Spleen (tissue), 11 donors: ENCODE measurements around the gene AK3. TPM values are rescaled to one million over a fixed set of nuclear protein-coding genes. Genes with fewer than 3 reads are reported as not detected.

Experiments used
- DNase-seq: peaks from one replicate; pipeline ENCODE4 v3.0.0-alpha.2; 2020
- H3K27ac ChIP-seq, 8 donors: fragments of 200-600 bp; sonication (generic) in 7 of 8; 1 replicate in 4 of 8; 2 replicates in 4 of 8; pipeline versions ENCODE4 v1.5.0 to v1.8.0; 2016 to 2021; ENCODE audit warnings: inconsistent platforms in 4 of 8, mild to moderate bottlenecking in 4 of 8, moderate library complexity in 1 of 8
- H3K27me3 ChIP-seq, 7 donors: fragments of 200-600 bp; sonication (generic) in 6 of 7; replicated peaks in 1 of 7; 1 replicate in 4 of 7; 2 replicates in 3 of 7; pipeline versions ENCODE4 v1.5.0 to v1.8.0; 2016 to 2021; ENCODE audit warnings: inconsistent platforms in 3 of 7, mild to moderate bottlenecking in 1 of 7
- H3K36me3 ChIP-seq, 6 donors: fragments of 200-600 bp; sonication (generic) in 5 of 6; 1 replicate in 4 of 6; 2 replicates in 2 of 6; pipeline versions ENCODE4 v1.5.0 to v1.8.0; 2016 to 2021; ENCODE audit warnings: inconsistent platforms in 2 of 6
- H3K4me1 ChIP-seq, 6 donors: fragments of 200-600 bp; sonication (generic) in 5 of 6; 1 replicate in 3 of 6; 2 replicates in 3 of 6; pipeline versions ENCODE4 v1.5.0 to v1.8.0; 2016 to 2021; ENCODE audit warnings: inconsistent platforms in 3 of 6
- H3K4me3 ChIP-seq, 8 donors: fragments of 200-600 bp; sonication (generic) in 7 of 8; 1 replicate in 4 of 8; 2 replicates in 4 of 8; pipeline versions ENCODE4 v1.5.0 to v1.8.0; 2016 to 2021; ENCODE audit warnings: inconsistent platforms in 4 of 8, mild to moderate bottlenecking in 4 of 8, moderate library complexity in 2 of 8
- H3K9me3 ChIP-seq, 8 donors: fragments of 200-600 bp; sonication (generic) in 7 of 8; 1 replicate in 4 of 8; 2 replicates in 4 of 8; pipeline versions ENCODE4 v1.5.0 to v1.8.0; 2016 to 2021; ENCODE audit warnings: inconsistent platforms in 4 of 8
- CTCF ChIP-seq, 11 experiments: fragments of 200-600 bp in 7 of 11; fragments of 450-650 bp in 4 of 11; sonication (generic) in 4 of 11; IDR thresholded peaks in 8 of 11; conservative IDR thresholded peaks in 3 of 11; 1 replicate in 7 of 11; 2 replicates in 4 of 11; pipeline versions ENCODE4 v1.4.0 to v1.8.0; 2016 to 2021; ENCODE audit warnings: antibody characterized with exemption in 11 of 11, inconsistent platforms in 4 of 11, mild to moderate bottlenecking in 1 of 11
- POLR2A ChIP-seq, 3 donors: fragments of 450-650 bp; IDR thresholded peaks; one replicate each; pipeline ENCODE4 v1.5.1; 2017; ENCODE audit warnings: antibody characterized with exemption in 3 of 3, mild to moderate bottlenecking in 1 of 3
- POLR2AphosphoS5 ChIP-seq, 3 donors: sonication (generic); formaldehyde crosslinking; IDR thresholded peaks; one replicate each; pipeline ENCODE4 v1.5.1; 2017; ENCODE audit warnings: antibody characterized with exemption in 3 of 3
- whole genome bisulfite sequencing, 5 donors: extraction: QIAGEN DNeasy Blood & Tissue Kit in 3 of 5; methylation state at CpG; one replicate each; pipeline versions ENCODE4 v1.1.5 to v1.1.7; 2013 to 2018; 5-methylcytosine and 5-hydroxymethylcytosine counted together
- intact Hi-C: fragments of 100-400 bp; cut with DNase I; formaldehyde crosslinking; loops from one replicate; pipeline ENCODE4 v1.15.0; 2023; ENCODE audit warnings: low total_unique reads
- polyA plus RNA-seq, 3 donors: library from polyadenylated mRNA; stranded (reverse); fragments of 200-250 nt; gene quantifications; one replicate each; pipeline ENCODE4 v1.2.1, GENCODE V29; 2013
- total RNA-seq, 7 donors: library from RNA; depleted of rRNA in 3 of 7; stranded (reverse); fragments of >200 nt in 3 of 7; fragmentation: NEBNext Ultra II Directional in 4 of 7; extraction: Animal tissue kit (Norgen Biotek cat#: 25700) in 4 of 7; gene quantifications; one replicate each; pipeline versions ENCODE4 v1.1.0 to v1.2.1, GENCODE V29; 2016 to 2021
- donor health status: healthy with polysubstance abuse.
- donor health status: DM: no; HTN: no; CAD: no; lungs with moderate emphysema.
- donor health status: DM: no; HTN: no; CAD: no.
- donor health status: Bipolar disorder and iron deficiency.
- donor health status: healthy.
- donor health status: DM: no; HTN: no; CAD: no.
- donor health status: DM: yes; HTN: yes; CAD: no.

Gene AK3
- total and polyA plus RNA-seq, 10 donors, result 21.3 to 65.3 (median 41.4) TPM

GRCh38 chr9:4663956-4664355 is 77.0 kb downstream of the AK3 start:
- no peaks in the 10 kb centered on the region for H3K9me3 ChIP-seq
- H3K4me3 ChIP-seq, result peak overlapping the region in 2 of 8 donors; percentile 16 to 71
- TF ChIP-seq POLR2AphosphoS5 (IDR thresholded peaks at IDR 0.05), result no peak
- TF ChIP-seq POLR2A (IDR thresholded peaks at IDR 0.05), result no peak
- TF ChIP-seq CTCF (IDR thresholded peaks at IDR 0.05 in 8 of 11, conservative IDR thresholded peaks at IDR 0.05 in 3 of 11), result no peak
- H3K27ac ChIP-seq, result peak overlapping the region in 1 of 8 donors; percentile 21
- 86 to 96% (median 92%) methylated on average over 3 of the region's 3 CpGs for WGBS, 5 donors
- intact Hi-C loops, result loop anchor here (10.0 kb wide), 1 partner anchor 321 kb away; the partner anchor contains the start of gene JAK2
- peaks cover 0 to 1% (median 0%) of the 10 kb centered on the region in 7 donors for H3K27me3 ChIP-seq
- peaks cover 27 to 61% (median 51%) of the 10 kb centered on the region in 6 donors for H3K4me1 ChIP-seq
- no peak for DNase-seq
- H3K36me3 ChIP-seq, result no peaks in the 10 kb centered on the region

- peaks cover 27 to 61% (median 51%) of the 10 kb centered on the region in 6 donors for H3K4me1 ChIP-seq
- no peak for TF ChIP-seq POLR2AphosphoS5 (IDR thresholded peaks at IDR 0.05)
- TF ChIP-seq POLR2A (IDR thresholded peaks at IDR 0.05), result no peak
- TF ChIP-seq CTCF (IDR thresholded peaks at IDR 0.05 in 8 of 11, conservative IDR thresholded peaks at IDR 0.05 in 3 of 11), result no peak
- H3K4me3 ChIP-seq, result peak overlapping the region; percentile 66 to 95 (median 77)
- WGBS, 5 donors, result 70 to 78% (median 73%) methylated on average over 5 to 13 of the region's 13 CpGs
- no peaks in the 10 kb centered on the region for H3K27me3 ChIP-seq
- no peaks in the 10 kb centered on the region for H3K9me3 ChIP-seq
- no peak for DNase-seq
- intact Hi-C loops, result loop anchor here (10.0 kb wide), 1 partner anchor 322 kb away; the partner anchor contains the start of gene JAK2
- peak overlapping the region in 6 of 8 donors; percentile 85 to 95 (median 90) for H3K27ac ChIP-seq
- no peaks in the 10 kb centered on the region for H3K36me3 ChIP-seq
Observed at GRCh38 chr9:4662989-4663792, 77.8 kb downstream of the AK3 start.

- H3K9me3 ChIP-seq, result no peaks in the 10 kb centered on the region
- no peaks in the 10 kb centered on the region for H3K27me3 ChIP-seq
- peak in 10 of 11 experiments; percentile 9 to 80 (median 56) for TF ChIP-seq CTCF (IDR thresholded peaks at IDR 0.05 in 8 of 11, conservative IDR thresholded peaks at IDR 0.05 in 3 of 11)
- peak in 1 of 3 donors; percentile 48 for TF ChIP-seq POLR2A (IDR thresholded peaks at IDR 0.05)
- peak; percentile 92 to 93 (median 93) for TF ChIP-seq POLR2AphosphoS5 (IDR thresholded peaks at IDR 0.05)
- peak; percentile 96 for DNase-seq
- H3K27ac ChIP-seq, result peak within 1 kb of the TSS; percentile 69 to 95 (median 88)
- intact Hi-C loops, result loop anchor here (10.0 kb wide), 1 partner anchor 322 kb away; the partner anchor contains the start of gene JAK2
- peaks cover 27 to 61% (median 51%) of the 10 kb centered on the region in 6 donors for H3K4me1 ChIP-seq
- peak within 1 kb of the TSS; percentile 66 to 95 (median 77) for H3K4me3 ChIP-seq
- WGBS, 5 donors, result 2 to 6% (median 3%) methylated on average over 9 to 70 of the region's 70 CpGs
- H3K36me3 ChIP-seq, result no peaks in the 10 kb centered on the region
Observed at GRCh38 chr9:4662108-4662988, 78.7 kb downstream of the AK3 start, which contains the start of gene PLPP6. Gene PLPP6 (plus strand): TSS chr9:4662294. CDS start chr9:4662376, 82 bp downstream.
